B cell (primary cell): Measurements from ENCODE around the gene NPS. TPM values are rescaled to one million over a fixed set of nuclear protein-coding genes. Genes with fewer than 3 reads are reported as not detected.

Experiments used
- ATAC-seq: fragments of 200-7000 bp; cut with Tn5 transposase; one replicate; pipeline ENCODE4 v1.10.0; 2021; ENCODE audit warnings: low read depth, mild to moderate bottlenecking, moderate number of reproducible peaks, moderate library complexity
- CTCF ChIA-PET: fragments of 350-600 bp; sonication (Branson Sonifier 250); formaldehyde crosslinking; loops from one replicate; lab custom pipeline; 2021; ENCODE audit warnings: antibody characterized with exemption, inconsistent platforms; lab: Charles Lee
- POLR2A ChIA-PET: fragments of 350-600 bp; sonication (Branson Sonifier 250); formaldehyde crosslinking; loops from one replicate; lab custom pipeline; 2021; ENCODE audit warnings: antibody characterized with exemption; lab: Charles Lee
- DNase-seq: peaks from one replicate; pipeline ENCODE4 v3.0.0; 2013
- H2AFZ ChIP-seq: 2 replicates; pipeline ENCODE4 v1.6.1; 2012; ENCODE audit warnings: mild to moderate bottlenecking, low read depth, low read length; ENCODE audit not compliant: insufficient read depth, poor library complexity, severe bottlenecking
- H3K27ac ChIP-seq, 2 donors: 1 replicate in 1 of 2; 2 replicates in 1 of 2; pipeline ENCODE4 v1.5.1; 2012 to 2013; ENCODE audit warnings: low read length in 2 of 2, mild to moderate bottlenecking in 2 of 2, moderate library complexity in 1 of 2
- H3K27me3 ChIP-seq, 4 experiments: fragments of 200-600 bp in 1 of 4; sonication (generic) in 1 of 4; replicated peaks in 1 of 4; 1 replicate in 2 of 4; 2 replicates in 2 of 4; pipeline versions ENCODE4 v1.6.1 to v1.7.0; 2013 to 2016; ENCODE audit warnings: low read length in 3 of 4, mild to moderate bottlenecking in 2 of 4, mixed read lengths in 1 of 4, moderate library complexity in 1 of 4; ENCODE audit not compliant: insufficient read depth in 4 of 4, control insufficient read depth in 3 of 4; ENCODE audit errors: control extremely low read depth in 1 of 4
- H3K36me3 ChIP-seq, 2 experiments: replicated peaks in 1 of 2; 1 replicate in 1 of 2; 2 replicates in 1 of 2; pipeline versions ENCODE4 v1.6.1 to v1.7.1; 2013; ENCODE audit warnings: low read length in 1 of 2; ENCODE audit not compliant: insufficient read depth in 2 of 2, control insufficient read depth in 1 of 2; ENCODE audit errors: control extremely low read depth in 1 of 2, extremely low read depth in 1 of 2
- H3K4me1 ChIP-seq, 2 donors: fragments of 200-600 bp in 1 of 2; sonication (generic) in 1 of 2; 1 replicate in 1 of 2; 2 replicates in 1 of 2; pipeline versions ENCODE4 v1.5.1 to v1.6.1; 2013 to 2017; ENCODE audit warnings: low read length in 2 of 2; ENCODE audit not compliant: control insufficient read depth in 2 of 2, insufficient read depth in 2 of 2
- H3K4me2 ChIP-seq: replicated peaks from 2 replicates; pipeline ENCODE3; 2012; ENCODE audit warnings: mild to moderate bottlenecking, low read depth, low read length; ENCODE audit not compliant: poor library complexity, severe bottlenecking
- H3K4me3 ChIP-seq, 5 experiments: fragments of 200-600 bp in 1 of 5; sonication (generic) in 1 of 5; 1 replicate in 3 of 5; 2 replicates in 2 of 5; pipeline versions ENCODE4 v1.5.1 to v1.7.0; 2011 to 2016; ENCODE audit warnings: low read length in 4 of 5, mild to moderate bottlenecking in 4 of 5, low read depth in 2 of 5, control low read depth in 1 of 5, moderate library complexity in 1 of 5; ENCODE audit not compliant: insufficient read depth in 1 of 5; ENCODE audit errors: control extremely low read depth in 1 of 5, extremely low read depth in 1 of 5
- H3K79me2 ChIP-seq: fragments of 200-600 bp; sonication (generic); one replicate; pipeline ENCODE4 v1.6.0; 2016; ENCODE audit warnings: low read length; ENCODE audit not compliant: control insufficient read depth, insufficient read depth
- H3K9ac ChIP-seq: fragments of 200-600 bp; sonication (generic); 2 replicates; pipeline ENCODE4 v1.6.1; 2017; ENCODE audit warnings: mild to moderate bottlenecking, low read length, moderate library complexity
- H3K9me3 ChIP-seq, 3 donors: one replicate each; pipeline versions ENCODE4 v1.6.1 to v1.7.1; 2013; ENCODE audit warnings: low read length in 2 of 3; ENCODE audit not compliant: control insufficient read depth in 2 of 3, insufficient read depth in 1 of 3; ENCODE audit errors: control extremely low read depth in 1 of 3
- H4K20me1 ChIP-seq: 2 replicates; pipeline ENCODE4 v1.6.0; 2012; ENCODE audit warnings: mild to moderate bottlenecking, low read length; ENCODE audit not compliant: insufficient read depth, control insufficient read depth, poor library complexity, severe bottlenecking
- H3K27ac Mint-ChIP-seq: one replicate; pipeline ENCODE4 v1.8.0; 2021; ENCODE audit warnings: mixed read lengths
- H3K27me3 Mint-ChIP-seq: one replicate; pipeline ENCODE4 v1.8.0; 2021; ENCODE audit warnings: mixed read lengths
- H3K4me1 Mint-ChIP-seq: one replicate; pipeline ENCODE4 v1.8.0; 2021; ENCODE audit warnings: mixed read lengths
- H3K4me3 Mint-ChIP-seq: one replicate; pipeline ENCODE4 v1.8.0; 2021; ENCODE audit warnings: mixed read lengths
- H3K9me3 Mint-ChIP-seq: one replicate; pipeline ENCODE4 v1.8.0; 2022; ENCODE audit warnings: mixed read lengths; ENCODE audit not compliant: insufficient read depth
- EZH2 ChIP-seq: IDR thresholded peaks from 2 replicates; pipeline ENCODE4 v1.6.1; 2012; ENCODE audit warnings: borderline replicate concordance, low read depth, mild to moderate bottlenecking, moderate library complexity, low read length; ENCODE audit not compliant: insufficient read depth, poor library complexity, severe bottlenecking
- WGBS: methylation state at CpG from one replicate; pipeline ENCODE4 v1.1.5; 2013; ENCODE audit warnings: missing lambda C conversion rate; ENCODE audit not compliant: insufficient coverage; 5-methylcytosine and 5-hydroxymethylcytosine counted together
- intact Hi-C: fragments of 100-400 bp; cut with micrococcal nuclease; formaldehyde crosslinking; loops from one replicate; pipeline ENCODE4 v1.10.0; 2022
- polyA plus RNA-seq: library from polyadenylated mRNA; depleted of rRNA; stranded (reverse); fragments of >200 nt; gene quantifications from 2 replicates; pipeline ENCODE4 v1.2.3, GENCODE V29; 2012
- total RNA-seq, 2 donors: library from RNA; stranded (reverse); fragments of 120-200 nt in 1 of 2; gene quantifications; 1 replicate in 1 of 2; 2 replicates in 1 of 2; pipeline versions ENCODE4 v1.2.3 to v1.2.4, GENCODE V29; 2013 to 2022
- TF ChIP-seq, protein P1 (sequence below): fragments of 200-600 bp; IDR thresholded peaks from one replicate; pipeline ENCODE4 v1.8.0; 2022; ENCODE audit warnings: antibody characterized with exemption, mild to moderate bottlenecking

Gene NPS
- total and polyA plus RNA-seq, 2 donors (not counting 1 experiment from before 2014, with no cell fraction given): not detected

DNA sequence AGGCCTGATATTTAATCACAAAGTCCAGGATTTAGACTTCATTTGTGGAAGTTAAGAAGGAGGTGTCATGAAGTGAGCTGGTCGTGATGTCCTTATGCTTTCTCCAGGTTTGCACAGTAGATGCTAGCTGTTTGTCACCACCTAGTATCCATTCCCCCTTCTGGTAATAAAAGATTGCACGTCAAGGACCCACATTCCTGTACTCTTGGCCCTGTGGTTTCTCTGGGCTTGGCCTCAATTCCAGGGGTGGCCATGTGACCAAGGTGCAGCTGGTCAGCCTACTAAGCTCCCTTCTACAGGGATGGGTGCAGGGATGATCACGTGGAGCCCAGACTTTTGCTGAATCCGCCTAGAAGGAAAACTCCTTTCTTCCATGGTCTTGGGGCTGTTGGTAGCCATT, 16.5 kb downstream of the NPS start:
- no peaks in the 10 kb centered on the region for H3K36me3 ChIP-seq
- no peaks in the 10 kb centered on the region for H3K4me1 Mint-ChIP-seq
- H3K79me2 ChIP-seq: no peaks in the 10 kb centered on the region
- 79% methylated on average over 4 of the region's 4 CpGs for WGBS
- ChIA-PET CTCF (interaction anchor here (0.6 kb wide), 1 partner anchor 568 kb away, joined by 3 read pairs; no protein-coding TSS in a partner anchor), POLR2A (no interaction called here)
- no peak for TF ChIP-seq EZH2
- TF ChIP-seq, protein P1, sequence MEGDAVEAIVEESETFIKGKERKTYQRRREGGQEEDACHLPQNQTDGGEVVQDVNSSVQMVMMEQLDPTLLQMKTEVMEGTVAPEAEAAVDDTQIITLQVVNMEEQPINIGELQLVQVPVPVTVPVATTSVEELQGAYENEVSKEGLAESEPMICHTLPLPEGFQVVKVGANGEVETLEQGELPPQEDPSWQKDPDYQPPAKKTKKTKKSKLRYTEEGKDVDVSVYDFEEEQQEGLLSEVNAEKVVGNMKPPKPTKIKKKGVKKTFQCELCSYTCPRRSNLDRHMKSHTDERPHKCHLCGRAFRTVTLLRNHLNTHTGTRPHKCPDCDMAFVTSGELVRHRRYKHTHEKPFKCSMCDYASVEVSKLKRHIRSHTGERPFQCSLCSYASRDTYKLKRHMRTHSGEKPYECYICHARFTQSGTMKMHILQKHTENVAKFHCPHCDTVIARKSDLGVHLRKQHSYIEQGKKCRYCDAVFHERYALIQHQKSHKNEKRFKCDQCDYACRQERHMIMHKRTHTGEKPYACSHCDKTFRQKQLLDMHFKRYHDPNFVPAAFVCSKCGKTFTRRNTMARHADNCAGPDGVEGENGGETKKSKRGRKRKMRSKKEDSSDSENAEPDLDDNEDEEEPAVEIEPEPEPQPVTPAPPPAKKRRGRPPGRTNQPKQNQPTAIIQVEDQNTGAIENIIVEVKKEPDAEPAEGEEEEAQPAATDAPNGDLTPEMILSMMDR: no peak
- intact Hi-C loops: no loop called here
- no peak overlapping the region for H3K9ac ChIP-seq
- H2AFZ ChIP-seq: no peak overlapping the region
- H3K9me3 ChIP-seq: no peaks in the 10 kb centered on the region
- no peaks in the 10 kb centered on the region for H4K20me1 ChIP-seq
- H3K9me3 Mint-ChIP-seq: no peaks in the 10 kb centered on the region
- no peaks in the 10 kb centered on the region for H3K27me3 ChIP-seq
- H3K4me3 Mint-ChIP-seq: no peak overlapping the region
- no peak overlapping the region for H3K27ac ChIP-seq
- H3K4me1 ChIP-seq: no peaks in the 10 kb centered on the region
- no peak overlapping the region for H3K4me2 ChIP-seq
- H3K27ac Mint-ChIP-seq: no peak overlapping the region
- ATAC-seq: no peak
- H3K4me3 ChIP-seq: no peak overlapping the region
- no peak for DNase-seq
- no peaks in the 10 kb centered on the region for H3K27me3 Mint-ChIP-seq

DNA sequence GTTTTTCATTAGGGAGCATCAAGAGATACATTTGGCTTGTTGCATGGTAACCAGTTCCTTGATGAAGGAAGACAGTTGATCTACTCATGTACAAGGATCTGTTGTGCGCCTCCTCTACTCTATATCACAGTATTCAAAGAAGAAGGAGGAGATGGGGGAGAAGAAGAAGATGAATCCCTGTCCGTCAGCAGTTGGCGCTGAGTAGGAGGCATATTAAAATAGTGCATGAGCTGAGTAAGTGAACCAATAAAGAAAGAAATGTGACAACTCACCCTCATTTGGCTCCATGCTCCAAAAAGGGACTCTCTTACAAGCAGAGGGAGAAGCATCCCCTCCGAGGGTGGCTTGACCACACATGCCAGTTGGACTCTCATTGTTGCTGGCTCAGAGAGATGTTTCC, 20.1 kb downstream of the NPS start:
- Histone ChIP-seq H3K4me1 (no peaks in the 10 kb centered on the region), H4K20me1 (no peaks in the 10 kb centered on the region), H2AFZ (no peak overlapping the region), H3K27me3 (no peaks in the 10 kb centered on the region), H3K9me3 (peaks cover 0 to 3% (median 0%) of the 10 kb centered on the region in 3 donors), H3K36me3 (no peaks in the 10 kb centered on the region), H3K27ac (no peak overlapping the region), H3K79me2 (no peaks in the 10 kb centered on the region), H3K4me3 (no peak overlapping the region), H3K9ac (no peak overlapping the region), H3K4me2 (no peak overlapping the region)
- TF ChIP-seq, protein P1: no peak
- TF ChIP-seq EZH2: no peak
- intact Hi-C loops: no loop called here
- no peak overlapping the region for H3K4me3 Mint-ChIP-seq
- ChIA-PET CTCF (no interaction called here), POLR2A (no interaction called here)
- H3K4me1 Mint-ChIP-seq: no peaks in the 10 kb centered on the region
- no peak overlapping the region for H3K27ac Mint-ChIP-seq
- no peak for ATAC-seq
- no peak for DNase-seq
- peaks cover 5% of the 10 kb centered on the region for H3K9me3 Mint-ChIP-seq
- no peaks in the 10 kb centered on the region for H3K27me3 Mint-ChIP-seq
- WGBS: no CpG with 5 or more reads among the region's 4 CpGs
